GM12872 (cell line): ENCODE measurements around the gene OXER1.

Experiments
- TF ChIP-seq, protein P1 (sequence below): IDR thresholded peaks from 3 replicates; pipeline ENCODE4 v1.5.1; 2011; ENCODE audit warnings: low read depth, mild to moderate bottlenecking, low read length, moderate library complexity; ENCODE audit not compliant: insufficient read depth

OXER1 gene

DNA sequence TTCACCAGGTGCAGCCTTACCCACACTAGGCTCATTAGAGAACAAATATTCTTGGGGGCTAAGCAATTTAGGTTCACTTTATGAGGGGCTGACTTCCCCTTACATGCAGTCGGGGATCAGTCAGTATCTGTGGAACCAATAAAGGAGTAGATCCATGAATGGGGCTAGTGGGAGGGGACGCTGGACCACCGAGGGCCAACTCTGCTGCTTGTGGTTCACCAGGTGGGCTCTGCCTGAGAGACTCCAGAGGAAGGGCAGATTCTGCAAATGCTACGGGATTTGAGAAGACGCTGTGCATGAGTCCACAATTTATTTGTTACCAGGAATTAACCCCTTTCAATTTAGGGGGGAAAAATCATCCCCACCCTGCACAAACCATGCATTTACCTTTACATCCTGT, 44.4 kb upstream of the OXER1 start:
- TF ChIP-seq, protein P1, sequence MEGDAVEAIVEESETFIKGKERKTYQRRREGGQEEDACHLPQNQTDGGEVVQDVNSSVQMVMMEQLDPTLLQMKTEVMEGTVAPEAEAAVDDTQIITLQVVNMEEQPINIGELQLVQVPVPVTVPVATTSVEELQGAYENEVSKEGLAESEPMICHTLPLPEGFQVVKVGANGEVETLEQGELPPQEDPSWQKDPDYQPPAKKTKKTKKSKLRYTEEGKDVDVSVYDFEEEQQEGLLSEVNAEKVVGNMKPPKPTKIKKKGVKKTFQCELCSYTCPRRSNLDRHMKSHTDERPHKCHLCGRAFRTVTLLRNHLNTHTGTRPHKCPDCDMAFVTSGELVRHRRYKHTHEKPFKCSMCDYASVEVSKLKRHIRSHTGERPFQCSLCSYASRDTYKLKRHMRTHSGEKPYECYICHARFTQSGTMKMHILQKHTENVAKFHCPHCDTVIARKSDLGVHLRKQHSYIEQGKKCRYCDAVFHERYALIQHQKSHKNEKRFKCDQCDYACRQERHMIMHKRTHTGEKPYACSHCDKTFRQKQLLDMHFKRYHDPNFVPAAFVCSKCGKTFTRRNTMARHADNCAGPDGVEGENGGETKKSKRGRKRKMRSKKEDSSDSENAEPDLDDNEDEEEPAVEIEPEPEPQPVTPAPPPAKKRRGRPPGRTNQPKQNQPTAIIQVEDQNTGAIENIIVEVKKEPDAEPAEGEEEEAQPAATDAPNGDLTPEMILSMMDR: no peak

DNA sequence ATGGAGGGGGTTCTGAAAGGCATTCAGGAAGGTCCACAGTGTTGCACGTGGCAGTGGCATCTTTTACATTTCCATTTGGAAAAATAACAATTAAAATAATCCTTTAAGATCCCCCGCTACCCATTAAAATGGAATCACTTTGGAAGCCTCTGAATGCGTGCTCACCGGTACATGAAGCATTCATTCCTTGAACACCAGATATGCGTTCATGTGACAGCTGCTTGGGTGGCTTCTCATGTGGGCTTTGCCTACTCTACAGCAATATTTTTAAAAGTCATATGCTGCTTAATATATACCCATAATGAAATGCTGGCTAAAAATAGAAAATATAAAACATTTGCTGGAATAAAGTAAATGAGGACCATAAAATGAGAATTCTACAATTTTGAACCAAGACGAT, 42.9 kb upstream of the OXER1 start:
- TF ChIP-seq, protein P1: no peak

DNA sequence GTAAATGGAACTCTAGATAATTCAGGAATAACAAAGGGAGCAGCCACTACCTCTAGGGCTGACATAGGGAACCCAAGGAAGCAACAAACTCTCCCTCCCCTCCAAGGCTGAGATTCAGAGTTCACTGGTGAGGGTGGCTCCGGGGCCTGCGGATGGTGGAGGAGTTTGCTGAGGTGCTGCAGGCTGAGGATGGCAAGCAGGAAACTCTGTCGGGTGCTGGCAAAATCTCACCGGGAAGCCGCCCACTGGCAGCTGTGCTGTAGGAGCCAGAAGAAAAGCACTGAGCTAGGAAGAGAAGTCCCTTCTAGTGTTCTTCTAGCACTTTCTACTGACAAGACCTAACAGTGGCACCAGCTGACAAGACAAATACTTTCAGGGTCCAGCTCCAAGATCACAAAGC, 41.0 kb upstream of the OXER1 start:
- TF ChIP-seq, protein P1: no peak

DNA sequence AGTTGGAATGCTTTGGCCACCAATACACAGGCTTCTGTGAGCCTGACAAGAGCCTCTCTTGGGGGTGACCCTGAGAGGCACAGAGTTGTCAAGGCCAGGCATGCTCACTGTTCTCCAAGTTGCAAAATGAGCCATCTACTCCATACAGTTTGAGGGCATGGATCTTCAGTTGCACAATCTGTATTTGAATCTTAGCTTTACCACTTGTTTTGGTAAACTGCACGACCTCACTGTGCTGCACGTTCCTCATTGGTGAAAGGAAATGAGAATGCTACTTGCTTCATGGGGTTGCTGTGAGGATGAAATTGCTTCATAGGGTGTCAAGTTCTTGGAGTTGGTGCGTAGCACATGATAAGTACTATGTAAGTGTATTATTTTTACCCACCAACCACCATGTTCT, 40.4 kb upstream of the OXER1 start:
- TF ChIP-seq, protein P1: no peak

DNA sequence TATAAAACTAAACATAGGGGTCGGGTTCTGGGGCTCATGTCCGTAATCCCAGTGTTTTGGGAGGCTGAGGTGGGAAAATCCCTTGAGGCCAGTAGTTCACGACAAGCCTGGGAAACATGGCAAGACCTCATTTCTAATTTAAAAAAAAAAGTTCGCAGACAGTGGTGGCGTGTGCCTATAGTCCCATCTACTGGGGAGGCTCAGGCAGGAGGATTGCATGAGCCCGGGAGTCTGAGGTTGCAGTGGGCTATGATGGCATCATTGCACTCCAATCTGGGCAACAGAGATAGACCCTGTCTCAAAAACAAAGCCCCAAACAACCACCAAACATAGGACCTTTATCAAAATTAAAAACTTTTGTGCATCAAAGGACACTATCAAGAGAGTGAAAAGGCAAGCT, 38.2 kb upstream of the OXER1 start:
- TF ChIP-seq, protein P1: no peak

DNA sequence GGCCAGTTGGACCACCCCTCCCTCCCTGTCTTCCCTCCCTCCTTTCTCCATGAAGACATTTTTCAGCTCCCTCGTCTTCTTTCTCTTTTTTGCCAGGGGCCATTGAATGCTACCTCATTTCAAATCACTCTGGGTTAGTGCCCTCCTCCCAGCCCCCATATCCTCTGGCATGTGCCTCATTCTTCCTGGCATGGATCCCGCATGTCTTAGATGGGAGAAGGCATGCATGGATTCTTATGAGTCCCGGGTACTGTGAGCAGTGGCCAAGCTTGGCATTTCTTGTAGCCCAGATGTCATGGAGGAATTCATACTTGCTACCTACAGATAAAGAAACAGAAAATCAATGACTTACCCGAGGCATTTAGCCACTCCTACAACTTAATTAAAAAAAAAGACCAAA, 37.4 kb upstream of the OXER1 start:
- TF ChIP-seq, protein P1: no peak

DNA sequence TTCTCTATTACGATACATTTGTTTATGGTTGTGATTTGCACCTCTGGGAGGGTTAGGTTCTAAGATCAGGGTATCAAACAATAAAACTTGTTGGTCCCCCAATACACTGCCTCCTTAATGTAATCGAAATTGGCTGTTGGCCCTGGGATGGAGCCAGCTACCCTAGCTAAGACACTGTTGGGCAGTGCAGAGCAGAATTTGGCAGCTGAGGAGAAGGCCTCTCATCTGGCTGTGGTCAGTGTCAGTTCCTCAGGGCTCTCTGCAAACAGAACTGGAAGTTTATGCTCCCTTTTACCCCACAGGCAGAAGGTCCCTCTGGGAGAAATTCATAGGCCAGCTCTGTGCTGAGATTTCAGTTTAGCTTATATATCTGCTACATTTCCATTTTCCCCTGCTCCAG, 37.0 kb upstream of the OXER1 start:
- TF ChIP-seq, protein P1: no peak

DNA sequence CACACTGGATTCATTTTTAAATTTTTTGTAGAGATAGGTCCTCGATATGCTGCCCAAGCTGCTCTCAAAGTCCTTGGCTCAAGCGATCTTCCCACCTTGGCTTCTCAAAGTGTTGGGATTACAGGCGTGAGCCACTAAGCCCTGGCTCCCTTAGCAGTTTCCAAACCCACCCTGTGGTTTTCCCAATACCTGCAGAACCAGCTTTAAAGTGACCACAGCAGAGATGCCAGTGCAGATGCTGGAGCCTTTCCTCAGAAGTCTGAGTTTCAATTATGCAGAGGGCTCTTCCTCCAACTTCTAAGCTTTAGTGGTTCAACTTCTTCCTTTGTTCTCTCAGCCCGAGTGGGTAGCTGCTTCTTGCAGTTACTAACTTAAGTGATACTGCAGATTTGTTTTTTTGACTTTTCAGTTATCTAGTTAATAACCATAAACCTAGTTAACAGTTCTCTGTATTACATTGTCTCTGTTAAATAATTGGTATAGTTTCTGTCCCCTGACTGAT, 36.6 kb upstream of the OXER1 start:
- TF ChIP-seq, protein P1: no peak
